IMR-90 (cell line): ENCODE measurements around the gene SET. TPM values are rescaled to one million over a fixed set of nuclear protein-coding genes. Genes with fewer than 3 reads are reported as not detected.
A peak's percentile ranks its signal among the peaks of the same experiment; 100 is the strongest.

Source experiments
- ATAC-seq: fragments of 200-7000 bp; cut with Tn5 transposase; 2 replicates; pipeline ENCODE4 v1.9.1; 2020; ENCODE audit warnings: low read depth, mild to moderate bottlenecking, moderate library complexity
- BruUV-seq: library from RNA; stranded (reverse); fragments of 400-500 nt; replicated peaks from 2 replicates; lab custom pipeline; 2021; lab: Mats Ljungman, UMichigan
- CTCF ChIA-PET: fragments of 300-600 bp; formaldehyde crosslinking; extraction: SDS; loops from one replicate; lab custom pipeline; 2021; ENCODE audit warnings: antibody characterized with exemption; lab: Yijun Ruan, JAX
- POLR2A ChIA-PET: fragments of 300-600 bp; sonication (Branson Sonifier 250); formaldehyde crosslinking; loops from one replicate; lab custom pipeline; 2022; ENCODE audit warnings: antibody characterized with exemption; ENCODE audit not compliant: unreplicated experiment; lab: Charles Lee
- DNase-seq: peaks from one replicate; pipeline ENCODE4 v3.0.0; 2013
- H2AFZ ChIP-seq: replicated peaks from 2 replicates; pipeline ENCODE3; 2013; ENCODE audit warnings: low read length, mild to moderate bottlenecking; ENCODE audit not compliant: poor library complexity
- H2AK5ac ChIP-seq: 2 replicates; pipeline ENCODE4 v1.6.1; 2013; ENCODE audit warnings: low read depth, low read length, inconsistent platforms
- H2AK9ac ChIP-seq: replicated peaks from 2 replicates; pipeline ENCODE3; 2013; ENCODE audit warnings: mild to moderate bottlenecking, low read depth, low read length, moderate library complexity; ENCODE audit not compliant: poor library complexity
- H2BK120ac ChIP-seq: 2 replicates; pipeline ENCODE4 v1.6.1; 2013; ENCODE audit warnings: low read depth, low read length, inconsistent platforms
- H2BK15ac ChIP-seq: 3 replicates; pipeline ENCODE4 v1.6.1; 2013; ENCODE audit warnings: low read depth, low read length, inconsistent platforms
- H2BK20ac ChIP-seq: 2 replicates; pipeline ENCODE4 v1.6.1; 2013; ENCODE audit warnings: low read depth, mild to moderate bottlenecking, inconsistent platforms, low read length, moderate library complexity
- H2BK5ac ChIP-seq: 2 replicates; pipeline ENCODE4 v1.6.1; 2013; ENCODE audit warnings: mild to moderate bottlenecking, low read depth, low read length, inconsistent platforms; ENCODE audit not compliant: poor library complexity, severe bottlenecking
- H3K14ac ChIP-seq: replicated peaks from 2 replicates; pipeline ENCODE4 v1.6.1; 2013; ENCODE audit warnings: low read depth, low read length, inconsistent platforms
- H3K18ac ChIP-seq: 2 replicates; pipeline ENCODE4 v1.6.1; 2013; ENCODE audit warnings: low read depth, low read length, control low read depth
- H3K23ac ChIP-seq: 2 replicates; pipeline ENCODE4 v1.6.1; 2013; ENCODE audit warnings: low read depth, low read length, inconsistent platforms
- H3K27ac ChIP-seq: 2 replicates; pipeline ENCODE4 v1.5.1; 2013; ENCODE audit warnings: mild to moderate bottlenecking, control low read depth, low read length; ENCODE audit not compliant: insufficient read depth
- H3K27me3 ChIP-seq: 2 replicates; pipeline ENCODE4 v1.6.1; 2013; ENCODE audit warnings: low read length; ENCODE audit not compliant: control insufficient read depth, insufficient read depth
- H3K36me3 ChIP-seq: 2 replicates; pipeline ENCODE4 v1.6.1; 2013; ENCODE audit warnings: low read length, mixed read lengths; ENCODE audit not compliant: control insufficient read depth, insufficient read depth
- H3K4ac ChIP-seq: 2 replicates; pipeline ENCODE4 v1.6.1; 2013; ENCODE audit warnings: low read depth, low read length, inconsistent platforms
- H3K4me1 ChIP-seq: 2 replicates; pipeline ENCODE4 v1.6.1; 2013; ENCODE audit warnings: low read length, mixed read lengths; ENCODE audit not compliant: control insufficient read depth, insufficient read depth
- H3K4me2 ChIP-seq: 2 replicates; pipeline ENCODE4 v1.6.1; 2013; ENCODE audit warnings: low read depth, mild to moderate bottlenecking, control low read depth, low read length, moderate library complexity
- H3K4me3 ChIP-seq: 2 replicates; pipeline ENCODE4 v1.5.1; 2013; ENCODE audit warnings: low read depth, mild to moderate bottlenecking, control low read depth, low read length, moderate library complexity; ENCODE audit not compliant: insufficient read depth
- H3K56ac ChIP-seq: 2 replicates; pipeline ENCODE4 v1.6.1; 2013; ENCODE audit warnings: low read length, inconsistent platforms; ENCODE audit not compliant: insufficient read depth; ENCODE audit errors: extremely low read depth
- H3K79me1 ChIP-seq, 2 experiments: 2 replicates each; pipeline ENCODE4 v1.6.1; 2013; ENCODE audit warnings: low read length in 2 of 2, inconsistent platforms in 1 of 2, low read depth in 1 of 2
- H3K9ac ChIP-seq: 2 replicates; pipeline ENCODE4 v1.6.1; 2013; ENCODE audit warnings: low read depth, low read length, control low read depth
- H3K9me1 ChIP-seq: 2 replicates; pipeline ENCODE4 v1.6.1; 2013; ENCODE audit warnings: low read length, inconsistent platforms; ENCODE audit not compliant: insufficient read depth
- H3K9me3 ChIP-seq: 2 replicates; pipeline ENCODE4 v1.6.1; 2013; ENCODE audit warnings: low read length; ENCODE audit not compliant: control insufficient read depth, insufficient read depth
- H4K20me1 ChIP-seq: 2 replicates; pipeline ENCODE4 v1.6.1; 2013; ENCODE audit warnings: low read length, inconsistent platforms; ENCODE audit not compliant: insufficient read depth
- H4K5ac ChIP-seq: 2 replicates; pipeline ENCODE4 v1.6.1; 2013; ENCODE audit warnings: mild to moderate bottlenecking, low read depth, low read length, control low read depth
- H4K8ac ChIP-seq, 2 experiments: 2 replicates each; pipeline ENCODE4 v1.6.1; 2013; ENCODE audit warnings: low read depth in 2 of 2, low read length in 2 of 2, control low read depth in 1 of 2, inconsistent platforms in 1 of 2
- H4K91ac ChIP-seq: 2 replicates; pipeline ENCODE4 v1.6.1; 2013; ENCODE audit warnings: low read depth, low read length, inconsistent platforms; ENCODE audit not compliant: insufficient read depth
- BHLHE40 ChIP-seq: fragments of 150-350 bp; IDR thresholded peaks from 2 replicates; pipeline ENCODE4 v1.6.1; 2016; ENCODE audit warnings: mild to moderate bottlenecking, low read depth, low read length
- CEBPB ChIP-seq: IDR thresholded peaks from 2 replicates; pipeline ENCODE4 v1.6.1; 2012; ENCODE audit warnings: low read depth, low read length, improper control_type of control experiment
- CHD1 ChIP-seq: IDR thresholded peaks from 2 replicates; pipeline ENCODE4 v1.6.1; 2012; ENCODE audit warnings: low read depth, low read length, improper control_type of control experiment
- FOS ChIP-seq: fragments of 150-350 bp; IDR thresholded peaks from 2 replicates; pipeline ENCODE4 v1.6.1; 2016; ENCODE audit warnings: low read depth, low read length
- MAFK ChIP-seq: IDR thresholded peaks from 2 replicates; pipeline ENCODE4 v1.6.1; 2012; ENCODE audit warnings: low read depth, low read length, improper control_type of control experiment
- MAZ ChIP-seq: IDR thresholded peaks from 2 replicates; pipeline ENCODE4 v1.6.1; 2012; ENCODE audit warnings: low read depth, mild to moderate bottlenecking, low read length, improper control_type of control experiment, moderate library complexity, borderline replicate concordance
- MXI1 ChIP-seq: IDR thresholded peaks from 2 replicates; pipeline ENCODE4 v1.6.1; 2012; ENCODE audit warnings: low read depth, mild to moderate bottlenecking, low read length, moderate library complexity, borderline replicate concordance
- POLR2A ChIP-seq: IDR thresholded peaks from 2 replicates; pipeline ENCODE4 v1.6.1; 2012; ENCODE audit warnings: mild to moderate bottlenecking, low read depth, low read length
- RAD21 ChIP-seq: IDR thresholded peaks from 2 replicates; pipeline ENCODE4 v1.6.1; 2012; ENCODE audit warnings: low read length, improper control_type of control experiment
- RFX5 ChIP-seq: IDR thresholded peaks from 2 replicates; pipeline ENCODE4 v1.8.0; 2012; ENCODE audit warnings: low read depth, mild to moderate bottlenecking, low read length, moderate library complexity
- SMC3 ChIP-seq: fragments of 150-350 bp; IDR thresholded peaks from 2 replicates; pipeline ENCODE4 v1.6.1; 2016; ENCODE audit warnings: low read depth, mild to moderate bottlenecking, antibody characterized with exemption, low read length, moderate library complexity
- WGBS, 2 experiments: methylation state at CpG; one replicate each; pipeline versions ENCODE4 v1.1.5 to v1.1.7; 2013; ENCODE audit warnings: missing lambda C conversion rate in 2 of 2; ENCODE audit not compliant: insufficient read length in 1 of 2; ENCODE audit errors: extremely low coverage in 2 of 2; 5-methylcytosine and 5-hydroxymethylcytosine counted together
- dilution Hi-C: fragments of 300-500 bp; cut with HindIII; formaldehyde crosslinking; loops from one replicate; pipeline ENCODE4 v1.14.3; 2018; ENCODE audit warnings: low sequenced_read_pairs; ENCODE audit not compliant: unreplicated experiment
- in situ Hi-C: fragments of 300-500 bp; cut with MboI; formaldehyde crosslinking; loops from 3 replicates; pipeline ENCODE4 v1.14.3; 2019; ENCODE audit warnings: low sequenced_read_pairs, inconsistent platforms, mixed read lengths
- intact Hi-C: fragments of 100-400 bp; cut with micrococcal nuclease; formaldehyde crosslinking; loops from 2 replicates; pipeline ENCODE4 v1.10.0; 2022
- polyA plus RNA-seq, 3 experiments: library from polyadenylated mRNA; depleted of rRNA; stranded (reverse); fragments of >200 nt; gene quantifications; 2 replicates each; pipeline ENCODE4 v1.2.3, GENCODE V29; 2012; ENCODE audit warnings: low replicate concordance in 1 of 3
- total RNA-seq: library from RNA; depleted of rRNA; stranded (reverse); fragments of >200 nt; gene quantifications from 2 replicates; pipeline ENCODE4 v1.2.3, GENCODE V29; 2012
- TF ChIP-seq, protein P1 (sequence below): conservative IDR thresholded peaks from 2 replicates; pipeline ENCODE4 v1.5.1; 2012; ENCODE audit warnings: mild to moderate bottlenecking, low read depth, low read length, improper control_type of control experiment
- TF ChIP-seq, protein P2 (sequence below): fragments of 150-350 bp; IDR thresholded peaks from 2 replicates; pipeline ENCODE4 v1.6.1; 2017; ENCODE audit warnings: mild to moderate bottlenecking, antibody characterized with exemption, low read length, low read depth
- TF ChIP-seq, protein P3 (sequence below): fragments of 150-350 bp; IDR thresholded peaks from 2 replicates; pipeline ENCODE4 v1.6.1; 2016; ENCODE audit warnings: low read depth, mild to moderate bottlenecking, low read length, moderate library complexity, borderline replicate concordance

SET gene
- total and polyA plus RNA-seq, 2 of the 4 experiments (the other 2 are of a cell fraction), result 104 to 182 TPM

DNA sequence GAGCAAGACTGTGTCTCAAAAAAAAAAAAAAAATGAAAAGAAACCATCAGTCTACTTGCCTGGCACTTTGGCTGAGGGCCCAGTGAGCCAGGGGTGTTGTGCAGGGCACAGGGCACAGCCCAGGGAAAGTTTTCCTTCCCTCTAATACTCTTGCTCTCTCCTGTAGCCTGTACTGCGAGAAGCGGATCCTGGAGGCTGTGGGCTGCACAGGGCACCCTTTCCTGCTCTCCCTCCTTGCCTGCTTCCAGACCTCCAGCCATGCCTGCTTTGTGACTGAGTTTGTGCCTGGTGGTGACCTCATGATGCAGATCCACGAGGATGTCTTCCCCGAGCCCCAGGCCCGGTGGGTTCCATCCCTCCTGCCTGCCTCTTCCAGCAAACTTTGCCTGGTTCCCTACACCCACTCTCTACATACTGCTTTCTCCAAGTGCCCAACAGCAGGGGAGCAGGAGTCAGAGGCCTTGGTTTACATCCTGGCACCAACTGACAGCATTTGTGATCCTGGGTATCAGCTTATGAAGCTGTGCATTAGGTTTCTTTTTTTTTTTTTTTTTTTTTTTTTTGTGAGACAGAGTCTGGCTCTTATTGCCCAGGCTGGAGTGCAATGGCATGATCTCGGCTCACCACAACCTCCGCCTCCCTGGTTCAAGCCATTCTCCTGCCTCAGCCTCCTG is 27.7 kb downstream of the SET start:
- H3K79me1 ChIP-seq, result no peaks in the 10 kb centered on the region
- no peak overlapping the region for H4K5ac ChIP-seq
- ChIA-PET CTCF (interaction anchor here (0.7 kb wide), 1 partner anchor 911 kb away, joined by 4 read pairs; no protein-coding TSS in a partner anchor), POLR2A (no interaction called here)
- in situ Hi-C loops (no loop called here), intact Hi-C loops (no loop called here), dilution Hi-C loops (no loop called here)
- no peak overlapping the region for H2BK120ac ChIP-seq
- no peak overlapping the region for H4K91ac ChIP-seq
- no peak overlapping the region for H3K9ac ChIP-seq
- no TSS peak for BruUV-seq
- H2BK20ac ChIP-seq, result no peak overlapping the region
- no peak for ATAC-seq
- TF ChIP-seq FOS, result no peak
- TF ChIP-seq RAD21, result no peak
- TF ChIP-seq, protein P1, sequence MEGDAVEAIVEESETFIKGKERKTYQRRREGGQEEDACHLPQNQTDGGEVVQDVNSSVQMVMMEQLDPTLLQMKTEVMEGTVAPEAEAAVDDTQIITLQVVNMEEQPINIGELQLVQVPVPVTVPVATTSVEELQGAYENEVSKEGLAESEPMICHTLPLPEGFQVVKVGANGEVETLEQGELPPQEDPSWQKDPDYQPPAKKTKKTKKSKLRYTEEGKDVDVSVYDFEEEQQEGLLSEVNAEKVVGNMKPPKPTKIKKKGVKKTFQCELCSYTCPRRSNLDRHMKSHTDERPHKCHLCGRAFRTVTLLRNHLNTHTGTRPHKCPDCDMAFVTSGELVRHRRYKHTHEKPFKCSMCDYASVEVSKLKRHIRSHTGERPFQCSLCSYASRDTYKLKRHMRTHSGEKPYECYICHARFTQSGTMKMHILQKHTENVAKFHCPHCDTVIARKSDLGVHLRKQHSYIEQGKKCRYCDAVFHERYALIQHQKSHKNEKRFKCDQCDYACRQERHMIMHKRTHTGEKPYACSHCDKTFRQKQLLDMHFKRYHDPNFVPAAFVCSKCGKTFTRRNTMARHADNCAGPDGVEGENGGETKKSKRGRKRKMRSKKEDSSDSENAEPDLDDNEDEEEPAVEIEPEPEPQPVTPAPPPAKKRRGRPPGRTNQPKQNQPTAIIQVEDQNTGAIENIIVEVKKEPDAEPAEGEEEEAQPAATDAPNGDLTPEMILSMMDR, result no peak
- TF ChIP-seq BHLHE40, result no peak
- TF ChIP-seq MAFK, result no peak
- TF ChIP-seq CHD1, result no peak
- no peak for TF ChIP-seq CEBPB
- TF ChIP-seq RFX5, result no peak
- TF ChIP-seq SMC3, result no peak
- no peak for TF ChIP-seq MXI1
- no peak for TF ChIP-seq POLR2A
- TF ChIP-seq, protein P2, sequence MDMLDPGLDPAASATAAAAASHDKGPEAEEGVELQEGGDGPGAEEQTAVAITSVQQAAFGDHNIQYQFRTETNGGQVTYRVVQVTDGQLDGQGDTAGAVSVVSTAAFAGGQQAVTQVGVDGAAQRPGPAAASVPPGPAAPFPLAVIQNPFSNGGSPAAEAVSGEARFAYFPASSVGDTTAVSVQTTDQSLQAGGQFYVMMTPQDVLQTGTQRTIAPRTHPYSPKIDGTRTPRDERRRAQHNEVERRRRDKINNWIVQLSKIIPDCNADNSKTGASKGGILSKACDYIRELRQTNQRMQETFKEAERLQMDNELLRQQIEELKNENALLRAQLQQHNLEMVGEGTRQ, result no peak
- TF ChIP-seq MAZ, result no peak
- TF ChIP-seq, protein P3, sequence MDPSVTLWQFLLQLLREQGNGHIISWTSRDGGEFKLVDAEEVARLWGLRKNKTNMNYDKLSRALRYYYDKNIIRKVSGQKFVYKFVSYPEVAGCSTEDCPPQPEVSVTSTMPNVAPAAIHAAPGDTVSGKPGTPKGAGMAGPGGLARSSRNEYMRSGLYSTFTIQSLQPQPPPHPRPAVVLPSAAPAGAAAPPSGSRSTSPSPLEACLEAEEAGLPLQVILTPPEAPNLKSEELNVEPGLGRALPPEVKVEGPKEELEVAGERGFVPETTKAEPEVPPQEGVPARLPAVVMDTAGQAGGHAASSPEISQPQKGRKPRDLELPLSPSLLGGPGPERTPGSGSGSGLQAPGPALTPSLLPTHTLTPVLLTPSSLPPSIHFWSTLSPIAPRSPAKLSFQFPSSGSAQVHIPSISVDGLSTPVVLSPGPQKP, result no peak
- no peak overlapping the region for H2AFZ ChIP-seq
- H3K4ac ChIP-seq, result no peak overlapping the region
- no peaks in the 10 kb centered on the region for H3K9me3 ChIP-seq
- no CpG with 5 or more reads among the region's 7 CpGs for WGBS, 2 experiments
- no peak overlapping the region for H3K18ac ChIP-seq
- no peak overlapping the region for H3K23ac ChIP-seq
- H3K9me1 ChIP-seq, result no peaks in the 10 kb centered on the region
- H2BK15ac ChIP-seq, result no peak overlapping the region
- H4K8ac ChIP-seq, result no peak overlapping the region
- H4K20me1 ChIP-seq, result no peaks in the 10 kb centered on the region
- H3K27ac ChIP-seq, result no peak overlapping the region
- no peak overlapping the region for H3K4me3 ChIP-seq
- H2BK5ac ChIP-seq, result no peak overlapping the region
- peaks cover 3% of the 10 kb centered on the region for H3K36me3 ChIP-seq
- no peaks in the 10 kb centered on the region for H3K27me3 ChIP-seq
- no peak overlapping the region for H2AK5ac ChIP-seq
- peak overlapping the region; percentile 78 for H2AK9ac ChIP-seq
- no peak overlapping the region for H3K56ac ChIP-seq
- no peak overlapping the region for H3K4me2 ChIP-seq
- DNase-seq, result no peak
- no peak overlapping the region for H3K14ac ChIP-seq
- no peaks in the 10 kb centered on the region for H3K4me1 ChIP-seq
